ENCODE measurements around the gene DOCK6.
A peak's percentile ranks its signal among the peaks of the same experiment; 100 is the strongest.

The DOCK6 gene

GRCh38 chr19:11168568-11168967 lies 93.8 kb downstream of the DOCK6 start:
- H3K9me3 ChIP-seq (ENCODE audit: severe bottlenecking) = no peaks in the 10 kb centered on the region
- peak; percentile 97 for ATAC-seq (ENCODE audit: low read depth)
- peaks cover 67% of the 10 kb centered on the region for H3K36me3 ChIP-seq (ENCODE audit: low read depth)
- H3K27me3 ChIP-seq (ENCODE audit: insufficient read depth, poor library complexity, severe bottlenecking) = no peaks in the 10 kb centered on the region
- H3K4me3 ChIP-seq (ENCODE audit: severe bottlenecking) = no peak overlapping the region
- no peak for DNase-seq (ENCODE audit: low spot score)
- peak overlapping the region; percentile 90 for H3K27ac ChIP-seq (ENCODE audit: poor library complexity, severe bottlenecking)
- H3K4me1 ChIP-seq (ENCODE audit: insufficient read depth, poor library complexity, severe bottlenecking) = peaks cover 11% of the 10 kb centered on the region
- no peak for TF ChIP-seq CTCF (IDR thresholded peaks at IDR 0.05; ENCODE audit: poor library complexity, severe bottlenecking)

GRCh38 chr19:11166281-11167142 lies 95.8 kb downstream of the DOCK6 start:
- Histone ChIP-seq H3K27me3 (ENCODE audit: insufficient read depth, poor library complexity, severe bottlenecking) (no peaks in the 10 kb centered on the region), H3K36me3 (ENCODE audit: low read depth) (peaks cover 53% of the 10 kb centered on the region), H3K4me3 (ENCODE audit: severe bottlenecking) (no peak overlapping the region), H3K9me3 (ENCODE audit: severe bottlenecking) (no peaks in the 10 kb centered on the region), H3K27ac (ENCODE audit: poor library complexity, severe bottlenecking) (no peak overlapping the region), H3K4me1 (ENCODE audit: insufficient read depth, poor library complexity, severe bottlenecking) (peaks cover 11% of the 10 kb centered on the region)
- DNase-seq (ENCODE audit: low spot score) = no peak
- no peak for TF ChIP-seq CTCF (IDR thresholded peaks at IDR 0.05; ENCODE audit: poor library complexity, severe bottlenecking)
- no peak for ATAC-seq (ENCODE audit: low read depth)

- no peak for TF ChIP-seq CTCF (IDR thresholded peaks at IDR 0.05; ENCODE audit: poor library complexity, severe bottlenecking)
- peaks cover 11% of the 10 kb centered on the region for H3K4me1 ChIP-seq (ENCODE audit: insufficient read depth, poor library complexity, severe bottlenecking)
- no peaks in the 10 kb centered on the region for H3K9me3 ChIP-seq (ENCODE audit: severe bottlenecking)
- peaks cover 45% of the 10 kb centered on the region for H3K36me3 ChIP-seq (ENCODE audit: low read depth)
- no peak overlapping the region for H3K27ac ChIP-seq (ENCODE audit: poor library complexity, severe bottlenecking)
- no peaks in the 10 kb centered on the region for H3K27me3 ChIP-seq (ENCODE audit: insufficient read depth, poor library complexity, severe bottlenecking)
- DNase-seq (ENCODE audit: low spot score) (no peak), ATAC-seq (ENCODE audit: low read depth) (no peak)
- H3K4me3 ChIP-seq (ENCODE audit: severe bottlenecking) = no peak overlapping the region
Measured at GRCh38 chr19:11165486-11166030, 96.8 kb downstream of the DOCK6 start.

GRCh38 chr19:11164879-11165406 lies 97.4 kb downstream of the DOCK6 start:
- Histone ChIP-seq H3K27ac (ENCODE audit: poor library complexity, severe bottlenecking) (no peak overlapping the region), H3K4me1 (ENCODE audit: insufficient read depth, poor library complexity, severe bottlenecking) (peaks cover 11% of the 10 kb centered on the region), H3K4me3 (ENCODE audit: severe bottlenecking) (no peak overlapping the region), H3K27me3 (ENCODE audit: insufficient read depth, poor library complexity, severe bottlenecking) (no peaks in the 10 kb centered on the region), H3K9me3 (ENCODE audit: severe bottlenecking) (no peaks in the 10 kb centered on the region), H3K36me3 (ENCODE audit: low read depth) (peaks cover 39% of the 10 kb centered on the region)
- DNase-seq (ENCODE audit: low spot score) (no peak), ATAC-seq (ENCODE audit: low read depth) (no peak)
- TF ChIP-seq CTCF (IDR thresholded peaks at IDR 0.05; ENCODE audit: poor library complexity, severe bottlenecking) = no peak

Data from RWPE2 (cell line).